K562 (cell line): ENCODE data around the gene ARHGAP22. TPM values are rescaled to one million over a fixed set of nuclear protein-coding genes. Genes with fewer than 3 reads are reported as not detected.

Experiments used
- ATF1 ChIP-seq, 2 experiments: fragments of 450-650 bp in 1 of 2; IDR thresholded peaks; 2 replicates each; pipeline ENCODE4 v1.6.1; 2016; ENCODE audit warnings: missing compliant biosample characterization in 1 of 2, missing genetic modification characterization in 1 of 2
- CBFA2T3 ChIP-seq: fragments of 450-650 bp; IDR thresholded peaks from 2 replicates; pipeline ENCODE4 v1.6.1; 2017
- CBX8 ChIP-seq: fragments of 200-600 bp; sonication (generic); IDR thresholded peaks from 2 replicates; pipeline ENCODE4 v1.6.1; 2012; ENCODE audit warnings: borderline replicate concordance, mixed run types, low read depth, mild to moderate bottlenecking, moderate library complexity, mixed read lengths, low read length, control low read depth, inconsistent platforms; ENCODE audit not compliant: poor library complexity, severe bottlenecking; ENCODE audit errors: extremely low read depth
- CCNT2 ChIP-seq: IDR thresholded peaks from 2 replicates; pipeline ENCODE4 v1.6.1; 2011; ENCODE audit warnings: borderline replicate concordance, low read depth, mild to moderate bottlenecking, moderate library complexity, mixed read lengths, low read length; ENCODE audit not compliant: insufficient read length; ENCODE audit errors: extremely low read depth
- HMGN3 ChIP-seq: IDR thresholded peaks from 2 replicates; pipeline ENCODE4 v1.6.1; 2011; ENCODE audit warnings: borderline replicate concordance, low read depth, mild to moderate bottlenecking, mixed read lengths, low read length; ENCODE audit not compliant: insufficient read length; ENCODE audit errors: extremely low read depth
- KDM2B ChIP-seq: fragments of 250-450 bp; sonication (Bioruptor Pico); IDR thresholded peaks from 2 replicates; pipeline ENCODE4 v1.8.0; 2021; ENCODE audit warnings: mild to moderate bottlenecking, moderate library complexity
- KLF1 ChIP-seq: fragments of 450-650 bp; IDR thresholded peaks from 2 replicates; pipeline ENCODE4 v1.6.1; 2016; ENCODE audit warnings: missing genetic modification characterization, missing compliant biosample characterization
- MTF1 ChIP-seq: fragments of 250-450 bp; sonication (Bioruptor Pico); IDR thresholded peaks from 2 replicates; pipeline ENCODE4 v1.9.0; 2021; ENCODE audit warnings: moderate library complexity, mild to moderate bottlenecking, inconsistent platforms, borderline replicate concordance
- POLR2H ChIP-seq: IDR thresholded peaks from 2 replicates; pipeline ENCODE4 v1.6.1; 2016; ENCODE audit warnings: missing genetic modification characterization, low read depth, mild to moderate bottlenecking, control low read depth, missing compliant biosample characterization, moderate library complexity
- RBM39 ChIP-seq: fragments of 200-400 bp; formaldehyde crosslinking; optimal IDR thresholded peaks from 2 replicates; pipeline ENCODE3; 2018; ENCODE audit warnings: low read depth, low read length
- RCOR1 ChIP-seq, 2 experiments: IDR thresholded peaks; 2 replicates each; pipeline ENCODE4 v1.6.1; 2012; ENCODE audit warnings: low read depth in 2 of 2, low read length in 2 of 2, borderline replicate concordance in 1 of 2, improper control_type of control experiment in 1 of 2
- SMC3 ChIP-seq: conservative IDR thresholded peaks from 2 replicates; pipeline ENCODE4 v1.6.1; 2011; ENCODE audit warnings: low read depth, low read length, improper control_type of control experiment; ENCODE audit not compliant: insufficient read depth
- TEAD2 ChIP-seq: fragments of 450-650 bp; IDR thresholded peaks from 2 replicates; pipeline ENCODE4 v1.6.1; 2016; ENCODE audit warnings: missing genetic modification characterization, control low read depth, missing compliant biosample characterization
- YBX1 ChIP-seq: fragments of 450-650 bp; IDR thresholded peaks from 2 replicates; pipeline ENCODE4 v1.7.1; 2016; ENCODE audit warnings: mild to moderate bottlenecking
- ZNF324 ChIP-seq: fragments of 250-450 bp; sonication (Bioruptor Pico); IDR thresholded peaks from 2 replicates; pipeline ENCODE4 v1.4.0; 2020; ENCODE audit warnings: mild to moderate bottlenecking
- ZNF384 ChIP-seq: IDR thresholded peaks from 2 replicates; pipeline ENCODE4 v1.6.1; 2012; ENCODE audit warnings: low read depth, low read length, improper control_type of control experiment
- ZNF707 ChIP-seq: fragments of 250-450 bp; sonication (Bioruptor Pico); conservative IDR thresholded peaks from 2 replicates; pipeline ENCODE4 v1.8.0; 2022; ENCODE audit warnings: inconsistent platforms, mild to moderate bottlenecking, moderate library complexity
- polyA plus RNA-seq, 8 experiments: library from polyadenylated mRNA; depleted of rRNA in 4 of 8; stranded (reverse) in 5 of 8; unstranded in 3 of 8; fragments of >200 nt; fragmentation: Nextera tagmentation in 2 of 8; fragmentation: Illumina TruSeq in 1 of 8; extraction: Ambion mirVana in 2 of 8; extraction: Trizol in 1 of 8; gene quantifications; 2 replicates each; pipeline versions ENCODE4 v1.2.1 to v1.2.3, GENCODE V29; 2011 to 2014; ENCODE audit warnings: inconsistent platforms in 1 of 8, missing spikeins in 1 of 8
- total RNA-seq, 7 experiments: library from RNA; depleted of rRNA in 6 of 7; stranded (reverse); fragments of >200 nt in 6 of 7; fragmentation: Illumina TruSeq in 2 of 7; extraction: Trizol in 2 of 7; gene quantifications; 2 replicates each; pipeline versions ENCODE4 v1.2.1 to v1.2.3, GENCODE V29; 2011 to 2021; ENCODE audit warnings: low replicate concordance in 1 of 7
- TF ChIP-seq, protein P1 (sequence below): fragments of 150-350 bp; conservative IDR thresholded peaks from 2 replicates; pipeline ENCODE4 v1.6.1; 2014; ENCODE audit warnings: low read length
- TF ChIP-seq, protein P2 (sequence below): sonication (generic); formaldehyde crosslinking; IDR thresholded peaks from 2 replicates; pipeline ENCODE4 v1.9.0; 2022; ENCODE audit warnings: mild to moderate bottlenecking, missing genetic modification reagents
- TF ChIP-seq, protein P3 (sequence below): fragments of 450-650 bp; IDR thresholded peaks from 2 replicates; pipeline ENCODE4 v1.6.1; 2016
- TF ChIP-seq, protein P4 (sequence below): fragments of 450-650 bp; IDR thresholded peaks from 2 replicates; pipeline ENCODE4 v1.6.1; 2014; ENCODE audit warnings: low read depth, mild to moderate bottlenecking, moderate library complexity, borderline replicate concordance

The ARHGAP22 gene
- total and polyA plus RNA-seq, 9 of the 15 experiments (the other 6 are each of a cell fraction or from before 2014, with no cell fraction given) = 1.3 to 28.1 (median 12.7) TPM

DNA sequence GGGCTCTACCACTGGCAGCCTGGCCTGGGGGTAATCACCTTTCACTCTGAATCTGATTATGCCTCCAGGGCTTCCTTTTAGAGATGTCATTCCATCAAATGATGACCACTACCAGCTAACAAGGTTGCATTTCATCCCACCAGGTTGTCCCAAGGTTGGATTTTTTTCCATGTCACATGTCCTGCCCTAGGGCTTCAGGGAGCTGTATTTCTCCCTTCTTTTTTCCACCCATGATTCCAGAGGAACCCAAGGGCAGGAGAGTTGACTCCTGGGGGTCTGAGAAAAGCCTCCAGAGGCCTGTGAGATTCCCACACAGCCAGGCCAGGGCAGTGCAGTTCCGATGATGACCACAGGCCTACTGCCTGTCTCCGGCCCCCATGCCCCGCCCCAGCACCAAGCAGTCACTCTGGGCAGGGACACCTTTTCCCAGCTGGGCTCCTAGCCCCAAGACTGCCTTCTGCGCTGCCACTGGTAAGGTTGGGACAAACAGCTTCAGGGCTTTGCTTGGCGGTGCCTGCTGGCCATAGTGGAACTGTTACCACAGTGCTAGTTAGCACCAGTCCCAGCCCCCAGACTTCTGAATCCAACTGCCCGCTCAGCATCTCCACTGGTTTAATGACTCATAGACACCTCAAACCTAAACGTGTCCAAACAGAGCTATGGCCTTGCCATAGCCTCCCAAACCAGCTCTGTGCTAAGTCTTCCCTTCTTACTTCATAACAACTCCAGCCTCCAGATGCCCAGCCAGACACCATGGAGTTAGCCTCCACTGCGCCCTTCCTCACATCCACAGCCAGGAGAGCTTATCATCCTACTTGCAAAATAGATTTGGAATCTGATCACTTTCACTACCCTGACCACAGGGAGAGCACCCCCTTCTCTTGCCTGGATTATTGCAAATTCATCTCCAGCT is 133.7 kb downstream of the ARHGAP22 start (continued):
- TF ChIP-seq HMGN3 (no peak), KDM2B (CRISPR knock-in tag) (no peak), SMC3 (no peak), KLF1 (tag) (peak; percentile 47; the same call in 1 of the 2 replicates), ZNF707 (CRISPR knock-in tag) (no peak), ATF1 (CRISPR knock-in tag; IDR thresholded peaks at IDR 0.05) (no peak), ATF1 (tag; IDR thresholded peaks at IDR 0.05) (no peak), MTF1 (no peak), RBM39 (no peak), CBFA2T3 (no peak), ZNF324 (CRISPR knock-in tag) (0 out of 2 replicates have a peak, but pooled peaks have one; percentile 10), CCNT2 (no peak), CBX8 (no peak), TEAD2 (tag) (no peak), ZNF384 (no peak), RCOR1 (IDR thresholded peaks at IDR 0.05; ENCODE audit: borderline replicate concordance in 1 of 2, low read depth in 2 of 2, low read length in 2 of 2) (no peak), POLR2H (tag) (no peak), YBX1 (no peak)
- TF ChIP-seq, protein P1, sequence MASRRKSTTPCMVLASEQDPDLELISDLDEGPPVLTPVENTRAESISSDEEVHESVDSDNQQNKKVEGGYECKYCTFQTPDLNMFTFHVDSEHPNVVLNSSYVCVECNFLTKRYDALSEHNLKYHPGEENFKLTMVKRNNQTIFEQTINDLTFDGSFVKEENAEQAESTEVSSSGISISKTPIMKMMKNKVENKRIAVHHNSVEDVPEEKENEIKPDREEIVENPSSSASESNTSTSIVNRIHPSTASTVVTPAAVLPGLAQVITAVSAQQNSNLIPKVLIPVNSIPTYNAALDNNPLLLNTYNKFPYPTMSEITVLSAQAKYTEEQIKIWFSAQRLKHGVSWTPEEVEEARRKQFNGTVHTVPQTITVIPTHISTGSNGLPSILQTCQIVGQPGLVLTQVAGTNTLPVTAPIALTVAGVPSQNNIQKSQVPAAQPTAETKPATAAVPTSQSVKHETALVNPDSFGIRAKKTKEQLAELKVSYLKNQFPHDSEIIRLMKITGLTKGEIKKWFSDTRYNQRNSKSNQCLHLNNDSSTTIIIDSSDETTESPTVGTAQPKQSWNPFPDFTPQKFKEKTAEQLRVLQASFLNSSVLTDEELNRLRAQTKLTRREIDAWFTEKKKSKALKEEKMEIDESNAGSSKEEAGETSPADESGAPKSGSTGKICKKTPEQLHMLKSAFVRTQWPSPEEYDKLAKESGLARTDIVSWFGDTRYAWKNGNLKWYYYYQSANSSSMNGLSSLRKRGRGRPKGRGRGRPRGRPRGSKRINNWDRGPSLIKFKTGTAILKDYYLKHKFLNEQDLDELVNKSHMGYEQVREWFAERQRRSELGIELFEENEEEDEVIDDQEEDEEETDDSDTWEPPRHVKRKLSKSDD = no peak
- TF ChIP-seq, protein P2, sequence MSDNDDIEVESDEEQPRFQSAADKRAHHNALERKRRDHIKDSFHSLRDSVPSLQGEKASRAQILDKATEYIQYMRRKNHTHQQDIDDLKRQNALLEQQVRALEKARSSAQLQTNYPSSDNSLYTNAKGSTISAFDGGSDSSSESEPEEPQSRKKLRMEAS (CRISPR knock-in tag) = no peak
- TF ChIP-seq, protein P3, sequence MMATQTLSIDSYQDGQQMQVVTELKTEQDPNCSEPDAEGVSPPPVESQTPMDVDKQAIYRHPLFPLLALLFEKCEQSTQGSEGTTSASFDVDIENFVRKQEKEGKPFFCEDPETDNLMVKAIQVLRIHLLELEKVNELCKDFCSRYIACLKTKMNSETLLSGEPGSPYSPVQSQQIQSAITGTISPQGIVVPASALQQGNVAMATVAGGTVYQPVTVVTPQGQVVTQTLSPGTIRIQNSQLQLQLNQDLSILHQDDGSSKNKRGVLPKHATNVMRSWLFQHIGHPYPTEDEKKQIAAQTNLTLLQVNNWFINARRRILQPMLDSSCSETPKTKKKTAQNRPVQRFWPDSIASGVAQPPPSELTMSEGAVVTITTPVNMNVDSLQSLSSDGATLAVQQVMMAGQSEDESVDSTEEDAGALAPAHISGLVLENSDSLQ = peak; percentile 28; the same call in 1 of the 2 replicates
- TF ChIP-seq, protein P4, sequence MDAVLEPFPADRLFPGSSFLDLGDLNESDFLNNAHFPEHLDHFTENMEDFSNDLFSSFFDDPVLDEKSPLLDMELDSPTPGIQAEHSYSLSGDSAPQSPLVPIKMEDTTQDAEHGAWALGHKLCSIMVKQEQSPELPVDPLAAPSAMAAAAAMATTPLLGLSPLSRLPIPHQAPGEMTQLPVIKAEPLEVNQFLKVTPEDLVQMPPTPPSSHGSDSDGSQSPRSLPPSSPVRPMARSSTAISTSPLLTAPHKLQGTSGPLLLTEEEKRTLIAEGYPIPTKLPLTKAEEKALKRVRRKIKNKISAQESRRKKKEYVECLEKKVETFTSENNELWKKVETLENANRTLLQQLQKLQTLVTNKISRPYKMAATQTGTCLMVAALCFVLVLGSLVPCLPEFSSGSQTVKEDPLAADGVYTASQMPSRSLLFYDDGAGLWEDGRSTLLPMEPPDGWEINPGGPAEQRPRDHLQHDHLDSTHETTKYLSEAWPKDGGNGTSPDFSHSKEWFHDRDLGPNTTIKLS = no peak
